ENCODE data around the gene ARID3A.
"Not testable (repeated sequence)": the region's sequence is repeated elsewhere in the genome, so short reads cannot be mapped to it uniquely, and the experiment has no call there.

Gene ARID3A

DNA sequence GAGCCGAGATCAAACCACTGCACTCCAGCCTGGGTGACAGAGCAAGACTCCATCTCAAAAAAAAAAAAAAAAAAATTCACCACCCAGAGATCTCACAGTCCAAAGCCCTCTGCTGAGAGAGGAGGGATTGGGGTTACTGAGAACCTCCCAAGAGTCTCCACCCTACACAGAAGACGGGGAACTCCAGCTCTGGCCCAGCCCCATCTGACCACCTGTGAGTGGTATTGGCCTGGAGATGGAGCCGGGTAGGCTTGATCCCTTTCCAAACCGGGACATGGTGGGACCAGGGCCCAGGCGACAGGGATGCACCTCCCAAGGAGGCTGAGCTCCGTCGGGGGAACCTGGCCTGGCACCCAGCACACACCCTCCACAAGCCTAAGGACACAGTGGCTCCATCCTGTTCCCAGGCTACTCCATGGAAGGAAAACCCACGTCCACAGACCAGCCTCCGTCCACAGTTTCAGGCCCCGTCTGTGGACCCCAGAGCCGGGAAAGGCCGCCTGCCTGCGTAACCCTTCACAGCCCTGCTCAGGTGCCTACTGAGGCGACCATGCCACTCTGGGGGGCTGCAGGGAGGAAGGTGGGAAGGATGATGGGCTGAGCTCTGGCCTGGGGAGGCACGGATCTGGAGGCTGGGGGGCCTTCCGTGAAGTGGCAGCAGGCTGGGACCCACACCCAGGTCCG lies 93.2 kb downstream of the ARID3A start:
- DNase-seq, result no peak

DNA sequence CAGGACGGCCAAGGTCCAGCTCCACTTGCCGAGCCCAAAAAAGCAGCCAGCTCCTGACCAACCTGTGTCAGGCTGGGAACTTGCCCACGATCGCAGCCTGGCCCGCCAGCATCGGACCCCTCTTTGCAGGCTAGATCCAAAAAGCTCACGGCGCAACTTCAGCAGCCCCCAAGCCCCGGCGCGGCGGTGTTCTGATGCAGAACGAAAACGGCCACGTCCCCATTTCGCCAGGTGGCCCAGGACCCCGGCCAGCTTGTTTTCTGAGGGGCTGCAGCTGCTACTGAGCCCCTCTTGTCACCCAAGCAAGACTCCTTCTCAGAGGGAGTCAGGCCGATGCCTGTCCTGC lies 93.8 kb downstream of the ARID3A start:
- DNase-seq, result no peak

DNA sequence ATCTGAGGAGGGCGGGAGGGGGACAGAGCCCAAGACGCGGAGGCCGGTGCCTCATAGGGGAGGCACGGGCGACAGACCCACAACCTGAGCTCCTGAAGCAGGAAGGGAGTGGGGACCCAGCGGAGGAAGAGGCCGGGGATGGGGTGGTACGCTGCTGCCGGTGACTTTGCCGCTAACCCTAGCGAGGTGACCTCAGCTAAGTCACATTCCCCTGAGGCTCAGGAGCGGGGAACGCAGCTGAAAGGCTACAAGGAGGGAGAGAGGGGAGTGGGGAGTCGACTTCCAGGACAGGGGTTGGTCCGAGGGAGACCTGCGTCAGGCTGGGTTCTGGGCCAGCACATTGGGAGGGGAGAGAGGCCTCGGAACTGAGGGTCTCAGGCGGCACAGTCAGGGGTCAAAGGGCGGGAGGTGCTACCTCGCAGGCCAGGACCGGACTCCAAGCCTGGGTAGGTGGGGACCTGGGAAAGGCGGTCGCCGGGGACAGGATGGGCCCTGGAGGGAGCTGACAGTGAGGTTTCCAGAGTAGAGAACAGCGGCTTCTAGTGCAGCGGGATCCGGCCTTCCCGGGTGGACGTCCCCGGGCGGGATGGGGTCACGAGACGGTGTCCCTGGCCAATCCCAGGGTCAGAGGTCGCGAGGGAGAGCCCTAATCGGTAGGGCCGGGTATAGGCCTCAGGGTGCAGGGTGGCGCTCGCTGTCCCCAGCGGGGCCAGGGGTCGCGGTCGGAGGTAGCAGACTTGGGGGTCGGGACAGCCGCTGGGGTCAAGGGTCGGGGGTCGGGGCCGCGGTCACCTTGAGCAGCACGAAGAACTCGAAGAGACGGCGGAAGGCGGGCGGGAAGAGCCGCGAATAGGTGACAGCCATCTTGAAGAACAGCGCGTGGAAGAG lies 94.4 kb downstream of the ARID3A start:
- no peak for DNase-seq

DNA sequence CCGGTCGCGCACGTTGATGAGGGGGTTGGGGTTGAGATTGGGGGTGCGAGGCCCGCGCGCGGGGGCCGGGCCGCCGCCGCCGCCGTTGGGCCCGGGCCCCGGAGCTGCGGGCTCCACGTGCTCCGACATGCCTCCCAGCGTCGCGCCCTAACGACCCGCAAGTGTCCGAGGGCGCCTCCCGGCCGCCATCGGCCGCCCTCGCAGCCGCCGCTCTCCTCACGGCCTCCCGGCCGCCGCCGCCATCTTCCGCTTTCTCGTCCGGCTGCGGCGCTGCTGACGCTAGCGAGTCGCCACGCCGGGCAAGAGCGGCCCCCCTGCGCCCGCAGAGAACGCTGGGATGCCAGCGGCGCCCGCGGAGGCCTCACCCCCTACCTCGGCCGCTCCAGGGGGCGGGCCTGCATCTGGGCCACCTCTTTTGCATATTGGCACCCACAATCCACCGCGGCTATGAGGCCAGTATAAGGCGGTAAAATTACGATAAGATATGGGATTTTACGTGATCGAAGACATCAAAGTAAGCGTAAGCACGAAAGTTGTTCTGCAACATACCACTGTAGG lies 95.1 kb downstream of the ARID3A start, which contains the start of gene TMEM259:
Gene TMEM259, minus strand, starts transcription at position 256 of the 558 bp plus-strand sequence. Its CDS starts 127 bp downstream, at position 129.
- peak; percentile 97 for DNase-seq

DNA sequence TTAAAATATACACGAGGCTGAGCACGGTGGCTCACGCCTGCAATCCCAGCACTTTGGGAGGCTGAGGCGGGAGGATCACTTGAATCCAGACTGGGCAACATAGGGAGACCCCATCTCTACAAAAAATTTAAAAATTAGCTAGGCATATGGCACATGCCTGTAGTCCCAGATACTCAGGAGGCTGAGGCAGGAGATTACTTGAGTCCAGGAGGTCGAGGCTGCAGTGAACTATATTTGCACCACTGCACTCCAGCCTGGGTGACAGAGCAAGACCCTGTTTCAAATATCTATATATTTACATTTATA lies 98.0 kb downstream of the ARID3A start:
- DNase-seq, result not testable (repeated sequence)

DNA sequence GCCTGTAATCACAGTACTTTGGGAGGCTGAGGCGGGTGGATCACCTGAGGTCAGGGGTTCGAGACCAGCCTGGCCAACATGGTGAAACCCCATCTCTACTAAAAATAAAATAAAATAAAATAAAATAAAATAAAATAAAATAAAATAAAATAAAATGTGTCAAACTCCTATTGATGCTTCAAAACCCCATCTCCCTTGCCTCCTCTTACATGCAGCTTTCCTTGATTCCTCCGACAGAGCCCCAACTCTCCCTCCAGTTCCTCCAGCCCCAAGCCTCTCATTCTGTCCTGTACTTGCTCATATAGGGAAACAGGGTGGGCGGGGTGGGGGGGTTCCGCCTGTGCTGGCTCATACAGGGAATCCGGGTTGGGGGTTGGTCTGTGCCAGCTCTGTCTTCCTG lies 99.2 kb downstream of the ARID3A start:
- DNase-seq, result not testable (repeated sequence)
